Epidermal melanocyte (primary cell): ENCODE measurements around the gene TSPAN32.

Experiments
- DNase-seq: peaks from one replicate; pipeline ENCODE4 v3.0.0; 2011; ENCODE audit warnings: low spot score; ENCODE audit not compliant: insufficient read length

Gene TSPAN32

GRCh38 chr11:2301631-2302305, at the start of gene TSPAN32, which contains the start of gene C11orf21:
Gene TSPAN32, plus strand, starts transcription at chr11:2302013. Its CDS starts 137 bp downstream, at chr11:2302150.
Gene C11orf21, minus strand, starts transcription at chr11:2301918. Its CDS starts 110 bp downstream, at chr11:2301808.
- DNase-seq = no peak

GRCh38 chr11:2252018-2252417, 49.8 kb upstream of the TSPAN32 start:
- no peak for DNase-seq

GRCh38 chr11:2256293-2256913, 45.4 kb upstream of the TSPAN32 start:
- DNase-seq = no peak

GRCh38 chr11:2256951-2257700, 44.7 kb upstream of the TSPAN32 start:
- no peak for DNase-seq

- DNase-seq = no peak
These were observed 43.0 kb upstream of the TSPAN32 start for GRCh38 chr11:2258501-2259465.

- no peak for DNase-seq
These were observed 42.4 kb upstream of the TSPAN32 start for GRCh38 chr11:2259466-2259830.

- no peak for DNase-seq
These were observed 41.8 kb upstream of the TSPAN32 start for GRCh38 chr11:2259897-2260451.

- DNase-seq = no peak
These were observed 41.1 kb upstream of the TSPAN32 start for GRCh38 chr11:2260491-2261364.

- no peak for DNase-seq
These were observed 40.2 kb upstream of the TSPAN32 start for GRCh38 chr11:2261436-2262230.

GRCh38 chr11:2262301-2263070, 39.3 kb upstream of the TSPAN32 start:
- DNase-seq = no peak

- DNase-seq = no peak
These were observed 38.7 kb upstream of the TSPAN32 start for GRCh38 chr11:2263071-2263565.

GRCh38 chr11:2263724-2264360, 38.0 kb upstream of the TSPAN32 start:
- DNase-seq = no peak

- DNase-seq = no peak
These were observed 37.3 kb upstream of the TSPAN32 start for GRCh38 chr11:2264366-2265053.

- no peak for DNase-seq
These were observed 36.4 kb upstream of the TSPAN32 start for GRCh38 chr11:2265396-2265795.

GRCh38 chr11:2265854-2266585, 35.8 kb upstream of the TSPAN32 start:
- no peak for DNase-seq

- DNase-seq = no peak
These were observed 35.1 kb upstream of the TSPAN32 start for GRCh38 chr11:2266586-2267305.
